Liver (tissue), 9 donors: ENCODE data around the gene RND1. TPM values are rescaled to one million over a fixed set of nuclear protein-coding genes. Genes with fewer than 3 reads are reported as not detected.
"Not testable (repeated sequence)": the region's sequence is repeated elsewhere in the genome, so short reads cannot be mapped to it uniquely, and the experiment has no call there.

Experiments
- DNase-seq: peaks from one replicate; pipeline ENCODE4 v3.0.0-alpha.2; 2017; ENCODE audit warnings: low spot score
- H3K27ac ChIP-seq, 2 donors: one replicate each; pipeline ENCODE4 v1.7.0; 2013; ENCODE audit warnings: inconsistent platforms in 2 of 2, low read length in 2 of 2, control low read depth in 1 of 2, low read depth in 1 of 2, mild to moderate bottlenecking in 1 of 2
- H3K27me3 ChIP-seq, 4 donors: one replicate each; pipeline versions ENCODE4 v1.6.1 to v1.7.0; 2013; ENCODE audit warnings: low read length in 3 of 4, inconsistent platforms in 1 of 4, mild to moderate bottlenecking in 1 of 4, moderate library complexity in 1 of 4; ENCODE audit not compliant: control insufficient read depth in 4 of 4, insufficient read depth in 4 of 4
- H3K36me3 ChIP-seq, 4 donors: one replicate each; pipeline versions ENCODE4 v1.6.1 to v1.7.0; 2013; ENCODE audit warnings: low read length in 3 of 4, mild to moderate bottlenecking in 3 of 4, low read depth in 1 of 4, moderate library complexity in 1 of 4; ENCODE audit not compliant: control insufficient read depth in 4 of 4, insufficient read depth in 3 of 4
- H3K4me1 ChIP-seq, 4 donors: one replicate each; pipeline versions ENCODE4 v1.6.1 to v1.7.0; 2013; ENCODE audit warnings: low read length in 3 of 4, mild to moderate bottlenecking in 3 of 4, moderate library complexity in 1 of 4; ENCODE audit not compliant: control insufficient read depth in 4 of 4, insufficient read depth in 4 of 4
- H3K4me3 ChIP-seq, 3 donors: one replicate each; pipeline versions ENCODE4 v1.6.1 to v1.7.0; 2013; ENCODE audit warnings: low read length in 3 of 3, control low read depth in 1 of 3, low read depth in 1 of 3, mild to moderate bottlenecking in 1 of 3
- H3K9ac ChIP-seq, 2 donors: one replicate each; pipeline ENCODE4 v1.7.0; 2013; ENCODE audit warnings: low read length in 2 of 2, mild to moderate bottlenecking in 2 of 2, moderate library complexity in 2 of 2, control low read depth in 1 of 2, low read depth in 1 of 2
- H3K9me3 ChIP-seq, 4 donors: one replicate each; pipeline versions ENCODE4 v1.6.1 to v1.7.0; 2013; ENCODE audit warnings: low read length in 3 of 4; ENCODE audit not compliant: control insufficient read depth in 4 of 4
- EGR1 ChIP-seq, 2 donors: IDR thresholded peaks; 2 replicates each; pipeline ENCODE4 v1.6.1; 2016 to 2018; ENCODE audit warnings: antibody characterized with exemption in 2 of 2, low read depth in 2 of 2
- FOXA2 ChIP-seq: IDR thresholded peaks from 2 replicates; pipeline ENCODE4 v1.6.1; 2016; ENCODE audit warnings: antibody characterized with exemption
- HNF4A ChIP-seq, 2 donors: conservative IDR thresholded peaks; 2 replicates each; pipeline ENCODE4 v1.6.1; 2016; ENCODE audit warnings: antibody characterized with exemption in 2 of 2, mild to moderate bottlenecking in 2 of 2
- HNF4G ChIP-seq: IDR thresholded peaks from 2 replicates; pipeline ENCODE4 v1.6.1; 2016; ENCODE audit warnings: antibody characterized with exemption
- JUND ChIP-seq, 2 donors: IDR thresholded peaks; 2 replicates each; pipeline ENCODE4 v1.6.1; 2016; ENCODE audit warnings: antibody characterized with exemption in 2 of 2
- NR2F2 ChIP-seq: IDR thresholded peaks from 2 replicates; pipeline ENCODE4 v1.6.1; 2016; ENCODE audit warnings: antibody characterized with exemption
- RAD21 ChIP-seq, 2 donors: IDR thresholded peaks; 2 replicates each; pipeline ENCODE4 v1.6.1; 2016; ENCODE audit warnings: antibody characterized with exemption in 2 of 2, mild to moderate bottlenecking in 2 of 2
- RXRA ChIP-seq, 2 donors: IDR thresholded peaks; 2 replicates each; pipeline ENCODE4 v1.6.1; 2017 to 2018; ENCODE audit warnings: antibody characterized with exemption in 2 of 2, mild to moderate bottlenecking in 1 of 2
- TAF1 ChIP-seq: conservative IDR thresholded peaks from 2 replicates; pipeline ENCODE4 v1.6.1; 2016; ENCODE audit warnings: antibody characterized with exemption, mild to moderate bottlenecking
- YY1 ChIP-seq: IDR thresholded peaks from 2 replicates; pipeline ENCODE4 v1.6.1; 2016; ENCODE audit warnings: antibody characterized with exemption, mild to moderate bottlenecking
- ZBTB33 ChIP-seq: IDR thresholded peaks from 2 replicates; pipeline ENCODE4 v1.6.1; 2016; ENCODE audit warnings: antibody characterized with exemption
- WGBS: extraction: QIAGEN DNeasy Blood & Tissue Kit; methylation state at CpG from one replicate; pipeline ENCODE4 v1.1.7; 2013; 5-methylcytosine and 5-hydroxymethylcytosine counted together
- polyA plus RNA-seq, 2 donors: library from polyadenylated mRNA; stranded (reverse) in 1 of 2; unstranded in 1 of 2; fragments of 200-250 nt in 1 of 2; fragments of >200 nt in 1 of 2; fragmentation: Nextera tagmentation in 1 of 2; extraction: Ambion mirVana in 1 of 2; gene quantifications; one replicate each; pipeline versions ENCODE4 v1.2.1 to v1.2.3, GENCODE V29; 2013 to 2015
- total RNA-seq, 2 donors: library from RNA; depleted of rRNA; stranded (reverse); fragments of >200 nt; gene quantifications; one replicate each; pipeline ENCODE4 v1.2.3, GENCODE V29; 2014
- TF ChIP-seq, protein P1 (sequence below): IDR thresholded peaks from 2 replicates; pipeline ENCODE4 v1.6.1; 2016; ENCODE audit warnings: antibody characterized with exemption, mild to moderate bottlenecking
- TF ChIP-seq, protein P2 (sequence below): IDR thresholded peaks from 2 replicates; pipeline ENCODE4 v1.6.1; 2016; ENCODE audit warnings: antibody characterized with exemption
- TF ChIP-seq, protein P3 (sequence below): IDR thresholded peaks from 2 replicates; pipeline ENCODE4 v1.6.1; 2016; ENCODE audit warnings: antibody characterized with exemption
- donor health status: healthy.
- donor health status: healthy.
- donor health status: healthy.
- donor health status: healthy.
- donor health status: healthy.

RND1 gene
- total and polyA plus RNA-seq, 4 donors, result 7.7 to 16.5 (median 8.5) TPM

DNA sequence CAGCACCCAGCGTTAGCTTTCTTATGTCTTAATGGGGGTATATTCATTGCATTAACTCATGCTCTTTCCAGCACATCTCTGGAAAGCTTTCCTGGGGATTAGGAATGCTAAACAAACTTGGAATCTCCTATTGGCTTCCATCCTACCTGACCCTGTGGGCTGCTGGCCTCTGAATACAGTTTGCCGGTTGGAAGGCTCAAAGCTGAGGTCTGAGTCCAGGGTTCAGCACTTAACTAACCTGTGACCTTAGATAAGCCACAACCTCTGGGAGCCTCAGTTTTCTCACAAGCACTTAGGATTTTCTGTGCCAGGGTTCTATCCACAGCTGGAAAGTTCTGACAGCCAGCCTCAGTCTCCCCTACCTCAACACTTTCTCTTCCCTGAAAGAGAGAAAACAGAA, 12.9 kb upstream of the RND1 start (continued):
- TF ChIP-seq ZBTB33, result no peak

DNA sequence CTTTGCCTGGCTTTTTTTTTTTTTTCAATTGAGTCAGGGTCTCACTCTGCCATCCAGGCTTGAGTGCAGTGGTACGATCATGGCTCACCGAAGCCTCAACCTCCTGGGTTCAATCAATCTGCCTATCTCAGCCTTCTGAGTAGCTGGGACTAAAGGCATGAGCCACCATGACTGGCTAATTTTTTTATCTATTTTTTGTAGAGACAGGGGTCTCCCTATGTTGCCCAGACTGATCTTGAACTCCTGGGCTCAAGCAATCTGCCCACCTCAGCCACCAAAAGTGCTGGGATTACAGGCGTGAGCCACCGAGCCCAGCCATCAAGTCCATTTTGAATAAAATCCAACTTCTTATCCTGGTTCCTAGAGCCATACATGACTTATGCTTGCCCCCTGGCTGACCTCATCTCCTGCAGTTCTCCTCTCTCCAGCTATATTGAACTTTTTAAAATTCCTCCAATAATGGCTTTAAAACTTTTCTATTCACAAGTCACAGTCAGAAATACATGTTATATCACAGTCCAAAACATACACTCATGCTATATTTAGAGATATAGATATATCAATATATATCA, 10.4 kb upstream of the RND1 start:
- H3K9me3 ChIP-seq, result no peaks in the 10 kb centered on the region
- no peak overlapping the region for H3K9ac ChIP-seq
- no peak overlapping the region for H3K4me3 ChIP-seq
- no peaks in the 10 kb centered on the region for H3K36me3 ChIP-seq
- DNase-seq, result no peak
- peaks cover 11 to 19% (median 12%) of the 10 kb centered on the region in 4 donors for H3K4me1 ChIP-seq
- H3K27ac ChIP-seq, result no peak overlapping the region
- TF ChIP-seq ZBTB33, result no peak
- no peak for TF ChIP-seq HNF4A (conservative IDR thresholded peaks at IDR 0.05)
- no peak for TF ChIP-seq JUND (IDR thresholded peaks at IDR 0.05)
- TF ChIP-seq RXRA (IDR thresholded peaks at IDR 0.05), result no peak
- TF ChIP-seq, protein P1, sequence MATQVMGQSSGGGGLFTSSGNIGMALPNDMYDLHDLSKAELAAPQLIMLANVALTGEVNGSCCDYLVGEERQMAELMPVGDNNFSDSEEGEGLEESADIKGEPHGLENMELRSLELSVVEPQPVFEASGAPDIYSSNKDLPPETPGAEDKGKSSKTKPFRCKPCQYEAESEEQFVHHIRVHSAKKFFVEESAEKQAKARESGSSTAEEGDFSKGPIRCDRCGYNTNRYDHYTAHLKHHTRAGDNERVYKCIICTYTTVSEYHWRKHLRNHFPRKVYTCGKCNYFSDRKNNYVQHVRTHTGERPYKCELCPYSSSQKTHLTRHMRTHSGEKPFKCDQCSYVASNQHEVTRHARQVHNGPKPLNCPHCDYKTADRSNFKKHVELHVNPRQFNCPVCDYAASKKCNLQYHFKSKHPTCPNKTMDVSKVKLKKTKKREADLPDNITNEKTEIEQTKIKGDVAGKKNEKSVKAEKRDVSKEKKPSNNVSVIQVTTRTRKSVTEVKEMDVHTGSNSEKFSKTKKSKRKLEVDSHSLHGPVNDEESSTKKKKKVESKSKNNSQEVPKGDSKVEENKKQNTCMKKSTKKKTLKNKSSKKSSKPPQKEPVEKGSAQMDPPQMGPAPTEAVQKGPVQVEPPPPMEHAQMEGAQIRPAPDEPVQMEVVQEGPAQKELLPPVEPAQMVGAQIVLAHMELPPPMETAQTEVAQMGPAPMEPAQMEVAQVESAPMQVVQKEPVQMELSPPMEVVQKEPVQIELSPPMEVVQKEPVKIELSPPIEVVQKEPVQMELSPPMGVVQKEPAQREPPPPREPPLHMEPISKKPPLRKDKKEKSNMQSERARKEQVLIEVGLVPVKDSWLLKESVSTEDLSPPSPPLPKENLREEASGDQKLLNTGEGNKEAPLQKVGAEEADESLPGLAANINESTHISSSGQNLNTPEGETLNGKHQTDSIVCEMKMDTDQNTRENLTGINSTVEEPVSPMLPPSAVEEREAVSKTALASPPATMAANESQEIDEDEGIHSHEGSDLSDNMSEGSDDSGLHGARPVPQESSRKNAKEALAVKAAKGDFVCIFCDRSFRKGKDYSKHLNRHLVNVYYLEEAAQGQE, result no peak
- TF ChIP-seq FOXA2, result no peak
- no peak for TF ChIP-seq NR2F2
- 60% methylated on average over 4 of the region's 4 CpGs for WGBS
- no peaks in the 10 kb centered on the region for H3K27me3 ChIP-seq

GRCh38 chr12:48873534-48873933, 7.9 kb upstream of the RND1 start:
- not testable (repeated sequence) for DNase-seq, H3K36me3 ChIP-seq, H3K9me3 ChIP-seq, H3K4me1 ChIP-seq, H3K27ac ChIP-seq, H3K4me3 ChIP-seq, H3K9ac ChIP-seq, H3K27me3 ChIP-seq
- 92% methylated on average over 8 of the region's 8 CpGs for WGBS

DNA sequence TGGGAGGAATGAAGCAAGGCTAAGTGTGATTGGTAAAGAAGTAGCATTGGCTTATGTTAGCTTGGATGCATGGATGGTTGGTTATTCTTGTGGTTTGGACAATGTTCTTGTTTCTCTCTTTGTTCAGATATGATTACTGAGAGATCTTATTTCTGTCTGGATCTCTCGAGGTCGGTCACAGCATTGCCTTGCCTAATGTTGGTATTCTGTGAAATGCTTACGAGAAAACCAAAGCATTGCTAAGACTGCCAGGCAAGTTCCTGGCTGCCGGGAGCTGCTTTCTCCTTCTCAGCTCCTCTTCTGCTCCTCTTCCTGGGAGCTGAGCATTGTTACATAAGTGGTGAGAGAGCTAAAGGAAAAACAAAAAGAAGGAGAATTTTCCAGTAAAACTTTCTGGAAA, 7.4 kb upstream of the RND1 start:
- TF ChIP-seq YY1 (no peak), JUND (IDR thresholded peaks at IDR 0.05) (no peak), FOXA2 (no peak), EGR1 (IDR thresholded peaks at IDR 0.05; ENCODE audit: low read depth in 2 of 2) (no peak), TAF1 (no peak), RXRA (IDR thresholded peaks at IDR 0.05) (no peak), HNF4G (no peak), RAD21 (IDR thresholded peaks at IDR 0.05) (no peak), NR2F2 (no peak)
- TF ChIP-seq, protein P2, sequence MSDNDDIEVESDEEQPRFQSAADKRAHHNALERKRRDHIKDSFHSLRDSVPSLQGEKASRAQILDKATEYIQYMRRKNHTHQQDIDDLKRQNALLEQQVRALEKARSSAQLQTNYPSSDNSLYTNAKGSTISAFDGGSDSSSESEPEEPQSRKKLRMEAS, result no peak
- TF ChIP-seq, protein P3, sequence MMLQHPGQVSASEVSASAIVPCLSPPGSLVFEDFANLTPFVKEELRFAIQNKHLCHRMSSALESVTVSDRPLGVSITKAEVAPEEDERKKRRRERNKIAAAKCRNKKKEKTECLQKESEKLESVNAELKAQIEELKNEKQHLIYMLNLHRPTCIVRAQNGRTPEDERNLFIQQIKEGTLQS, result no peak

More for the DNA sequence above, 7.4 kb upstream of the RND1 start:
- Histone ChIP-seq H3K27me3 (no peaks in the 10 kb centered on the region), H3K36me3 (no peaks in the 10 kb centered on the region), H3K27ac (no peak overlapping the region), H3K9ac (no peak overlapping the region), H3K4me3 (no peak overlapping the region), H3K9me3 (no peaks in the 10 kb centered on the region), H3K4me1 (peaks cover 0 to under 1% (median under 1%) of the 10 kb centered on the region in 4 donors)
- WGBS, result 94% methylated on average over 4 of the region's 4 CpGs
- no peak for DNase-seq
